ENCODE data around the gene XIRP1.

Gene XIRP1

DNA sequence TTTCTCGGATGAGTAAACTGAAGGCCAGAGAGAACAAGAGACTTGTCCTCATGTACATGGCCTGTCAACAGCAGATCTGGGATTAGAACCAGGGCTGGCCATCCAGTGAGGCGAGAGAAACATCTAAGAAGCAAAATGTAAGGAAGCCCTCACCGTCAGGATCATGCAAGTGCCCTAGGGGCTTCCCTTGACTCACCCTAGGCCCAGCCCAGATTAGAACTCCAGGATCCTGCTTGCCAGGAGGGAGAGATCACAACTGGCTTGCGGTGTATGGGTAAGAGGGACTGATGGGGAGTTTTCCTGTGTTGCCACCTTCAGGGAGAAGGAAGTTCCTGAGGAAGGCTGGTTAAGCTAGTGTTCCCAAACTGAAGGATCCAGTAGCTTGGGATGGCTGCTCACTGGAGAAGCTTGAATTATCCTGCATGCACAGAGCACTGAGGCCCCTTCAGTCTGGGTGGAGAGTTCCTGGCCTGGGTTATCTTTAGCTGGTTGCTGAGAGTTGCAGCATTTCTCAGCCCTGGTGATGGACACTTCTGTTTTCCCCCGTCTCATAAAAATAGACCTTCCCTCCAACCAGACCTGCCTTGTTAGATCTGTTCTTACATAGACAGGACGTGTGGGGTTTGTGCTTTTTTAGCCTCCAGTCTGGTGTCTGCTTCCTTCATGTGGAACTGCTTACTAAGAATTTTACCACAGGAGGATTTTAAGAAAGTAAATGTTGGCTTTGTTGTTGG is 28.2 kb upstream of the XIRP1 start:
- TF ChIP-seq, protein P1, sequence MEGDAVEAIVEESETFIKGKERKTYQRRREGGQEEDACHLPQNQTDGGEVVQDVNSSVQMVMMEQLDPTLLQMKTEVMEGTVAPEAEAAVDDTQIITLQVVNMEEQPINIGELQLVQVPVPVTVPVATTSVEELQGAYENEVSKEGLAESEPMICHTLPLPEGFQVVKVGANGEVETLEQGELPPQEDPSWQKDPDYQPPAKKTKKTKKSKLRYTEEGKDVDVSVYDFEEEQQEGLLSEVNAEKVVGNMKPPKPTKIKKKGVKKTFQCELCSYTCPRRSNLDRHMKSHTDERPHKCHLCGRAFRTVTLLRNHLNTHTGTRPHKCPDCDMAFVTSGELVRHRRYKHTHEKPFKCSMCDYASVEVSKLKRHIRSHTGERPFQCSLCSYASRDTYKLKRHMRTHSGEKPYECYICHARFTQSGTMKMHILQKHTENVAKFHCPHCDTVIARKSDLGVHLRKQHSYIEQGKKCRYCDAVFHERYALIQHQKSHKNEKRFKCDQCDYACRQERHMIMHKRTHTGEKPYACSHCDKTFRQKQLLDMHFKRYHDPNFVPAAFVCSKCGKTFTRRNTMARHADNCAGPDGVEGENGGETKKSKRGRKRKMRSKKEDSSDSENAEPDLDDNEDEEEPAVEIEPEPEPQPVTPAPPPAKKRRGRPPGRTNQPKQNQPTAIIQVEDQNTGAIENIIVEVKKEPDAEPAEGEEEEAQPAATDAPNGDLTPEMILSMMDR (IDR thresholded peaks at IDR 0.05; ENCODE audit: low read depth, low read length), result no peak
- in situ Hi-C loops (cut with HindIII; ENCODE audit: low sequenced_read_pairs), result no loop called here
- no peak overlapping the region for H3K4me3 ChIP-seq (ENCODE audit: low read depth, low read length)
- DNase-seq (ENCODE audit: low read depth, low spot score), result no peak

- TF ChIP-seq, protein P1 (IDR thresholded peaks at IDR 0.05; ENCODE audit: low read depth, low read length), result no peak
- H3K4me3 ChIP-seq (ENCODE audit: low read depth, low read length), result no peak overlapping the region
- DNase-seq (ENCODE audit: low read depth, low spot score), result no peak
- in situ Hi-C loops (cut with HindIII; ENCODE audit: low sequenced_read_pairs), result no loop called here
These were observed 27.3 kb upstream of the XIRP1 start for GRCh38 chr3:39219702-39220101.

DNA sequence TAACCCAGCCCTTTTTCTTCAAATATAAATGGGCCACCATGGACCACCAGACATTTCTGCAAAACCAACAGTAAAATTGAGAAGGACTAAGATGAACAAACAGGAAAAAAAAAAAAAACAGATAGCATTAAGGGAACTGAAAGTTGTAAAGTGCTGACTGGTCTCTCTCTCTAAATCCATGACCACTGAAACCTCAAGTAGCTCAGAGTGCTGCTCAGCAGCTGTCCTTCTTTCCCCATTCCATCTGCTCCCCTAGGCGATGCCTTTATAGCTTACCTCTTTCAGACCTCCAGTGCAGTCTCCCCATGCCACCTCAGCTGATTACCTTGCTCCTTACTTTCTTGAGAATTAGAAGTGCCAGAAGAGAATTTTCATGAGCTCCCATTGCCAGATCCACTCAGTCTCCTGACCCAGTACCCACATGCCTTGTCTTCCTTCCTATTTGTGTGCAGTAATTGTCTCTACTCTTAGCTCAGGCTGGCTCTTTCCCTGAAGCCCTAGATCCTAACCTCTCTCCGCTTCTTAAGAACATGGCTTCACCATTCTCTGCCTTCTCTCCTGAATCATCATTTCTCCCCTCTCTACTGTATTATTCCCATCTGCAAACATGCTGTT is 23.9 kb upstream of the XIRP1 start:
- TF ChIP-seq, protein P1 (IDR thresholded peaks at IDR 0.05; ENCODE audit: low read depth, low read length), result no peak
- in situ Hi-C loops (cut with HindIII; ENCODE audit: low sequenced_read_pairs), result no loop called here
- no peak overlapping the region for H3K4me3 ChIP-seq (ENCODE audit: low read depth, low read length)
- no peak for DNase-seq (ENCODE audit: low read depth, low spot score)

DNA sequence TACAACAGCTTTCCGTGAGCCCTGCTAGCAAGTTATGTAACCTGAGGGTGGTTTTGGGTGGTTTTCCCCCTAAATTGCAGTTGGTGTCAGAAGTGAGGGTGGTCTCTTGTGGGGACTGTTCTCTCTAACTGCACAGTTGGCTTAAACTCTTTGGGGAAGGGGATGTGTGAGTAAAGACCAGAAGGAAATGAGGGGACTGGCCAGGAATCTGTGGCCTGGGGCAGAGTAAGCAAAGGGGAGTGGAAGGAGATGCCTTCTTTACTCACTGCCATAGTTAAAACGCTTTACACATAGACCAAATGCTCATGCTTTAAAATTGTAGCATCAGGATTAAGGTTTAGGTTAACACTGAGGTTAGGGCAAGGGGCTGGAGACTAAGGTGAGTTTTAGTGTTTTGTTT is 21.2 kb upstream of the XIRP1 start:
- H3K4me3 ChIP-seq (ENCODE audit: low read depth, low read length), result no peak overlapping the region
- TF ChIP-seq, protein P1 (IDR thresholded peaks at IDR 0.05; ENCODE audit: low read depth, low read length), result no peak
- in situ Hi-C loops (cut with HindIII; ENCODE audit: low sequenced_read_pairs), result no loop called here
- no peak for DNase-seq (ENCODE audit: low read depth, low spot score)

- no peak for DNase-seq (ENCODE audit: low read depth, low spot score)
- TF ChIP-seq, protein P1 (IDR thresholded peaks at IDR 0.05; ENCODE audit: low read depth, low read length), result no peak
- in situ Hi-C loops (cut with HindIII; ENCODE audit: low sequenced_read_pairs), result no loop called here
- no peak overlapping the region for H3K4me3 ChIP-seq (ENCODE audit: low read depth, low read length)
These were observed 20.3 kb upstream of the XIRP1 start for GRCh38 chr3:39212665-39213064.

DNA sequence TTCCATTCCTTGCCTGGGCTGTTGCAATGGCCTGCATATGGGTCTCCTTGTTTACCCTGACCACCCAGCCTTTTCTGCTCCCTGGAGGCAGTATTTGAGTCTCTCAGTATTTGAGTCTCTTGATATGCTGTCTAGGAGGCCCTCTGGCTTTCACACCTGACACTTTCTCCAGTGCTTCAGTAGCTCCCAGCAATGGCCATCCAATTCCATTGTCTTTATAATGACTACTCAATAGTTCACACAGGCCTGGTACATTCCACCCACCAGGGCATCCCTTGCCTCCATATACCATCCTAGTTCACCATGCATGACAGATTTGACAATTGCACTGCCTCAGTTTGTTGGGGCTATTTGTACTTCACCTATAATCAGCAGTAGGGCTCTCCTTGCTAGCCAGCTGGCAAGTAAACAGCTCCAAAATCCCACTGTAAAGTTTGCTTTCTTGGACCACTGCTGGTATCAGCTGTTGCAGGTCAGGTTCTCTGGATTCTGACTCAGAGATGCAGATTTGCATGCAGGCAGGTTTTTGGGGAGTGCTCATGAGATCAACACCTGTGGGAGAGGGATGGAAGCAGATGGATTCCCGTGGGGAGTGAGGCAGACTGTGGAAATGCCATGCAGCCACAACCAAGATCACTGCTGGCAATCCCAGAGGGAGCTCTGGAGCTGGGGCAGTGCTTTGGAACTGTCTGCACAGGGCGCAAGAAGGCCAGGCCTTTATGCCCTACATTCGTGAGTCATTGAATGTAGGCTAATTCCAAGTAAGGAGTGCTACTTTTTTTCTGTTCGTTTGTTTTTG is 19.1 kb upstream of the XIRP1 start:
- H3K4me3 ChIP-seq (ENCODE audit: low read depth, low read length), result no peak overlapping the region
- TF ChIP-seq, protein P1 (IDR thresholded peaks at IDR 0.05; ENCODE audit: low read depth, low read length), result no peak
- DNase-seq (ENCODE audit: low read depth, low spot score), result no peak
- in situ Hi-C loops (cut with HindIII; ENCODE audit: low sequenced_read_pairs), result no loop called here
